HG03060 (cell line): ENCODE results near the gene HINT2.
A peak's percentile ranks its signal among the peaks of the same experiment; 100 is the strongest.

Experiments used
- ATAC-seq: cut with Tn5 transposase; IDR thresholded peaks from one replicate; pipeline ENCODE4 v1.9.1; 2021; ENCODE audit warnings: low read depth, moderate number of reproducible peaks; ENCODE audit not compliant: unreplicated experiment

The HINT2 gene

DNA sequence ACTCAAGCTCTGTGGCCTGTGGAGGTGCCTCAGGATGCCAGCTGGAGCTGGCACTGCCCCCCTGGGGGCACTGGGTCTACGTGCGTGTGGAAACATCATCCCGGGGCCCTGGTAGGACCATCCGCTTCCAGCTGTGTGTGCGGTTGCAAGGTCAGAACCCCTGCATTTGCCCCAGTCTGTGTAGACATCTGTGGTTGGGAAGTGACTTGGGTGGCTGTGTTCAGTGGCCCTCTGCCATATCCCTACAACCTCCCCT is 26.7 kb upstream of the HINT2 start:
- ATAC-seq: no peak

GRCh38 chr9:35840881-35841644 is 26.2 kb upstream of the HINT2 start:
- no peak for ATAC-seq

DNA sequence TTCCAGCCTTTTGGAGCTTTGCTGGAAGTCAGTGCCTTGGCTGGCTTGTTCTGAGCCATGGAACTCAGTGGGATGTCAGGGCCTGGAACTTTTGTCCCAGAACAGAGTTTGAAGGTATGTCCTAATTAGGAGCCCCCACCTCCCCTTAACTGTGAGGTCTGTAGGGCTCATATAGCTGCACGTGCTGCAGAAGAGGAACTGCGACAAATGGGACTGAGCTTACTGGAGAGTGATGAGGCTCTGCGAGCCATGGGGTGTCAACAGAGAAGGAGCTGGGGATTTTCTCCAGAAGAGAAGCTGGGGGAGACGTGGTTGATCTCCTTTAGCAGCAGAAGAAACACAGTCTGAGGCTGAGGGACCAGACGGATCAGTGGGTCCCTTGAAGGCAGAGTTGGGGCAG is 25.1 kb upstream of the HINT2 start:
- ATAC-seq: no peak

- no peak for ATAC-seq
Measured at GRCh38 chr9:35836595-35836994, 21.8 kb upstream of the HINT2 start.

DNA sequence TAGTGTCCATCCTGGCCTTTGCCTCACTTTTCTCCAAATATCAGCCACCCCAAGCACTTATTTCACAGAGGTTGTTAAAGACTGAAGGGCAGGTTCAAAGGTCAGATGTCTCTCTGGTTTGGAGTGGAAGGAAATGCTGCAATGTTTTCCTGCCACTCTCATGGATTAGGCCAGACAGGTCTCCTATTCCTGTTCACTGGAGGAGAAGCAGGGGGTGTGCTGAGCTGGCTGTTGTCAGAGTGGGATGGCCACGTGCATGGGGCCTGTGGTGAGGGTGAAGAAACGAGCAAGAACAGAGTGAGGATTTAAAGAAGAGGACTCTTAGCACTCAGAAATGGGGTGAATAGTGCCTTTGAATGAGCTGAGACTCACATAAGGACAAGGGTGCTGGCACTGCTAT is 20.9 kb upstream of the HINT2 start:
- ATAC-seq: no peak

DNA sequence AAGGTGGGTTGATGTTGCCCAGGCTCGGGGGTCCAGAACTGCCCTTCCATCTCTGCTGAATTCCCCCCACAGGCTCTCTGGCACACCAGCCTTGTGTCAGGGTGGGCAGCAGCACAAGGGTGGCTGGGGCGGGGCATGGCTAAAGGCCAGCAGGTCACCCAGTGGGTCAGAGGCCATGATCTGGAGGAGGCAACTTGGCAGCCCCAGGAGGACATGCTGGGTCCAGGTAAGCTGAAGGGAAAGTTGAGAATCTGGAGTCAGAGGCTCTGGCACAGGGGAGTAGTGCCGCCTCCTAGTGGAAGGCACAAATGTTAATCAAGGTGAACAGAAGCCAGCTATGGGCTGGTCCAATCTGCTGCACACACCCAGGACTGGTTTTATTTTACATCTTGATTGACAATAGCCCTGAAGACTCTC is 20.4 kb upstream of the HINT2 start:
- ATAC-seq: no peak

DNA sequence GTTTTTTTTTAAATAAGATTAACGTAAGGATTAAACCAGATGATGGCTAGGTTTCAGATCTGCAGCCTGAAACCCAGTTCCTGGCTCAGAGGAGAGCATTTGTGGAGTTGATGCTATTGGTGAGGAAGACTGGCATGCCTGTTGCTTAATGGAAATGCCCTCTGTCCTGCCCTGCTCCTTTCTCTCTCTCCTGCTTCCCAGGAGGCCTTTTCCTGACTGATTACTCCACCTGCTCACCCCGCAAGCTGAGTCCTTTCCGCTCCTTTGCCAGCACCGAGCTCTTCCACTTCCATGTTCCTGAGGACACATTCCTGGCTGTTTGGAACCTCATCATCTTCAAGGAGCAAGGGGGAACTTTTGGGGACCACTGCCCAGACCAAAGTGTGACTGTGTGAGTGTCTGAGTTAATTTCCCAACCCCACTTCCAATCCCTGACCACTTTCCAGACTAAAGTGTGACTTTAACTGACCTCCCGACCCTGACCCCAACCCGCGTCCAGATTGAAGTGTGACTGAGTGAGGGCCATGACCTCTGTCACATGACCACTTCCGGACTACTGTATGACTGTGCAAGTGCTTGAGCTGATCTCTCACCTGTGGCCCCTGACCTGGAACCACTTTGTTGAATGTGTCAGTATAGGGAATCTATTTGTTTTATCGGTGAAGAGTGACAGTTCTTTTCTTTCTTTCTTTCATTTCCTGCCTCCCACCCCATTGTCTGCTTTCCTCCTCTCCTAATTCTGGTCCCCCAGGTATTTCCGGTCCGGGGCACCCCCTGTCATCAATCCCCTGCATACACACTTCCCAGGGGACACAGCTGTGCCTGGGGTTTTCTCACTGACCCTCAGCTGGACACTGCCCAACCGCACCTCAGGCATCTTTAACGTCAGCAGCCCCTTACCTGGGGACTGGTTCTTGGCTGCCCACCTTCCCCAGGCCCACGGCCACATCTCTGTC is 19.7 kb upstream of the HINT2 start:
- no peak for ATAC-seq

DNA sequence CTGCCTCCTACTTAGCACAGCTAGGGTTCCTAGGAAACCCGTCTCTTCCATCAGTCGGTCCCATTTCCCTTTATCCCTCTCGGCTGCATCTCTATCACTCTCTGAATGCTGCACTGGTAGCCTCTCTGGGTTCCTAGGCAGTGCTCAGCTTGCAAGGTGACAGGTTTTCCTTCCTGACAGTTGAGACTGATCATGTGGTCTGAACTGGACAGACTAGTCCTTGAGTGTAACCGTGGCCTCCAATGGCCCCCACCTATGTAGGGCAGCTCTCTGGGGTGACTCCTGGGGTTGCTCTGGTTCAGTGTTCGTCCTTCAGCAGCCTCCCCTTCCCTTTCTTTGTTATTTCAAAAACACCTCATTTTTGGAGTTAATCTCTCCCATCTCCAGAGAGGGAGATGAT is 18.0 kb upstream of the HINT2 start:
- ATAC-seq: no peak

GRCh38 chr9:35831040-35831439 is 16.2 kb upstream of the HINT2 start:
- ATAC-seq: no peak

- ATAC-seq: no peak
Measured at GRCh38 chr9:35829764-35830096, 14.9 kb upstream of the HINT2 start.

GRCh38 chr9:35829084-35829763 is 14.4 kb upstream of the HINT2 start, which contains the start of gene TMEM8B:
Gene TMEM8B, plus strand, starts transcription at chr9:35829228. Its CDS starts 220 bp downstream, at chr9:35829448.
- ATAC-seq: peak; percentile 38

DNA sequence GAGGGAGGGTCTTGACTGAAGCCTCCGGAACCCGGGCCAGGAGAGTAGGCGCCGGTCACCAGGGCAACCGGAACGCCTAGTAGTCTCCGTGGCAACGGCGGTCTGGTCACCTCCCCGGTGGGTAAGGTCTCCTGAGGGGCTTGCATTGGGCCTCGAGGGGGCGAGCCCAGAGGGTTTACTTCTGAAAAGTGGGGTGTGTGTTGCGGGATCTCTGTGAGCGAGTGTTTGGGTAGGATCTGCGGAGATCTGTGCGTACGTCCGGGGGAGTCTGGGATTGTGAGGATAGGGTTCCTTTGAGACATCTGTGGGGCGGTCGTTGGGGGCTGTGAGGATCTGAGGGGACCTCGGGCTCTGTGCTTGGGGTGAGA is 13.9 kb upstream of the HINT2 start, which contains the start of gene FAM221B:
TSS of gene FAM221B (minus strand) at position 17 of the 368 bp plus-strand sequence. CDS start 2,571 bp downstream, outside the sequence.
- no peak for ATAC-seq

- no peak for ATAC-seq
Measured at GRCh38 chr9:35827486-35827885, 12.6 kb upstream of the HINT2 start.

DNA sequence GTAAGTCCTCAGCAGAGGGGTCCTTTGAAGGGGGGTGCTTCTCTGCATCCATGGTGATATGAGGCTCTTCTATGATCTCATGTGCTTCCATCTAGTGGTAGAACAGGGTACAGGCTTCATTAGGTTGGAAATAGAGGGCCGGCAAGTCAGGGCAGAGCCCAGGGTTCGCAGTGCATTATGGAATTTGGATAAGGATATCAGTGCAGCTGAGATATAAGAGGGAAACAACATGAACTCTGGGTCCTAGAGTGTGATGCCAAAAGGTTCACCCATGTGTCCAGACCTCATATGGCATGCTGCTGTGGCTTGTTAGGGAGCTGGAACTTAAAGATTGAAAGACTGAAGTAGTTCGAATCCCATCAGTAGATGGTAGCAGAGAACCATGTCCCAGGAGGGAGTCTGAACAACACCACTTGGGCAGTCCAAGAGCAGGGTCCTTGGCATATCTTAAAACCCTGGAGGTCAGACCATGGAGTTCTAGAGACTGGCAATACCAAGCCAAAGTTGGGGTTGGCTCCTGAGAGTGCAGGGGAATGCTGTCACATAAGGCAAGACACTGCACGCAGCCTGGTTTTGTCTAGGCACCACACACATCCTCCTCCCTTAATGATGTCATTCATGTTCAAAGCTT is 11.3 kb upstream of the HINT2 start:
- ATAC-seq: no peak

DNA sequence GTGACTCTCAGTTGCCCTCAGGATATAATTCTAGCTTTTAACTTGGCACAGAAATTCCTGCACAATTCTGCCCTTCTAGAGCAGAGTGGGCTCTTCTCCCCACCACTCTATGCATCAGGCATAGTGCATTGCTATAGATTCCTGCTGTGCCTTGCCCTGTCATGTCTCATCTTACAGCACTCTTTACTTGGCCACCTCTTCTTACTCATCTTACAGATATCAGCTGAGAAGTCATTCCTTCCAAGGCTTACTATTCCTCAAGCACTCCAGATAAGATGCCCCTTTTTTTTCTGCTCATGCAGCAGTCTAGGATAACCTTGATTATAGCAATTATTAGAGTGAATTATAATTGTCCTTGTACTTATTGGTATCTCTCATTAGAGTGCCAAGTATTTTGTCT is 8.1 kb upstream of the HINT2 start:
- no peak for ATAC-seq

DNA sequence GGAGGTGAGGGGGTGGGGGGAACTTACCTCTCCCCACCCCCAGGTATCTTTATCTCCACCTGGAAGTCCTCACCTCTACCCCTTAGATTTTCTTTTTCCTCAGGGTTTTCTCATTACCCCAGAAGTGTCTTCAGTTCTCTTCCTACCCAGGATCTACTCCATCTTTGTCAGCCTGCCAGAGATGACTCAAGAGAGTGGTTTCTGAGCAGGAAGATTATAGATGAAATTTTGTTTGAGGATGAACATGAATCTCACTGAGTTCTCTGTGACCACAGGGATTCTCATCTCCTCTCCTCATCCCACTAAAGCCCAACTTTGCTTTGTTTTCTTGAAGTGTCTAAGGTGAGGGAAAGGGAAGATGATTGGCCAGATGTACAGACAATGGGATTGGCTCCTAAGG is 5.2 kb upstream of the HINT2 start:
- ATAC-seq: no peak

GRCh38 chr9:35818341-35818740 is 3.5 kb upstream of the HINT2 start:
- ATAC-seq: no peak

GRCh38 chr9:35816708-35817107 is 1.9 kb upstream of the HINT2 start:
- ATAC-seq: no peak

DNA sequence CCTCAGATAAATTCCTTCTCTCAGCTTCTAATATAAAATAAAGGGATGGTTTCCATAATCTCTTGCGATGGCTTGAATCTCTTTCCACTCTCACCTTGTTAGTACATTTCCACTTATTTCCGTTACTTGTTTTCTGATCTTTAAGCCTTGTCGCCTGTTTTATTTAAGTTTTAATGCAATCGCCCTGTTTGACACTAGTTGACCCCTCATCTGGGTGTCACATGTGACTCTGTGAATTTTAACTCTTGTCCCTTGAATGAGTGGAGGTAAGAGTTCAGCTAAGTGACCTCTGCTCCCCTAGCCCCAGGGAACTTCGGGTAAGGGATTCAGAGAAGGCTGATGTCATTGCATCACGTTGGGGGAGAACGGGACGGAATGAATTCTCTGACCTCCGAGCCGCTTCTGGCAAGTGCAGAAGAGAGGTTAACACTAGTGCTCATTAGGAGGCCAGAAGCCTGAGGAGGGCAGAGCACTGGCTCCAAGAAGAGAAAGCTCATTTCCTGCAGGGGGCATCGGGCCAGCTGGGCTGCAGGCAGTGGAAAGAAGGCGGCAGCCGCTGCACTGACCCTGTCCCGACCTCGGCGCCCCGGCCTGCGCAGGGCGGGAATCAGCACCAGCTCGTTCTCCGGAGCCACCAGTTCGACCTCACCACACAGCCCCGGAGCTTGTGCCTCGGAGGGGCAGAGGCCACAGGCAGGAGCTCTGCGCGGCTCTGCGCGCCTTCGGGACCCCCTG is 569 bp downstream of the HINT2 start:
- peak; percentile 9 for ATAC-seq

- ATAC-seq: no peak
Measured at GRCh38 chr9:35813434-35814105, 1.3 kb downstream of the HINT2 start.
